Stimulated activated CD4-positive, alpha-beta T cell treated with anti-CD3 and anti-CD28 coated beads, Interleukin-4, amount 100 ng/mL, for 1 hour (primary cell): ENCODE measurements around the gene ITGA2.

Experiments
- DNase-seq: peaks from one replicate; pipeline ENCODE4 v3.0.0-alpha.2; 2020

The ITGA2 gene

DNA sequence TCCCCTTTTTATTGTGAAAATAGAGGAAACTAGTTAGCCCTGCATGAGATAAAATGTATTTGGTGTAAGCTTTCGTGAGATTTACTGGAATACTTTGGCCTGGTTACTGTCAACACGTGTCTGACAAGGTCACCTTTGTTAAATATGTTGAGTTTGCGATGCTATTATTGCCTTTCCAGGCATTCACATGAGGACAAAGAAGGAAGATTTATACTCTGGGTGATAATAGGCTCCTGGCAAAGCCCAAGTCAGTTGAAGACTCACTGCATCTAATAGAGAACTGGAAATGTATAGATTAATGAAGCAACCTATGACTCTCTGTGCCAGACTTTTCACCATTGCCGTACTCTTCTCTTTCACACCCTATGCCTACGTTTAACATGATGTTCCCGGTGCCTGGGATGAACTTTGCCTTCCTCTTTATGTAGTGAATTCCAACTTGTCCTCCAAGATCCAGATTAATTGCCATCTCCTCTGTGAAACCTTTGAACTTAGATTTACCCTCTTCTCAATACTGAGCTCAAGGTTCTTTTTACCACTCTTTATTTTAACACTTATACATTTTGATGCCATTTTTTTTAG is 33.9 kb downstream of the ITGA2 start:
- no peak for DNase-seq

DNA sequence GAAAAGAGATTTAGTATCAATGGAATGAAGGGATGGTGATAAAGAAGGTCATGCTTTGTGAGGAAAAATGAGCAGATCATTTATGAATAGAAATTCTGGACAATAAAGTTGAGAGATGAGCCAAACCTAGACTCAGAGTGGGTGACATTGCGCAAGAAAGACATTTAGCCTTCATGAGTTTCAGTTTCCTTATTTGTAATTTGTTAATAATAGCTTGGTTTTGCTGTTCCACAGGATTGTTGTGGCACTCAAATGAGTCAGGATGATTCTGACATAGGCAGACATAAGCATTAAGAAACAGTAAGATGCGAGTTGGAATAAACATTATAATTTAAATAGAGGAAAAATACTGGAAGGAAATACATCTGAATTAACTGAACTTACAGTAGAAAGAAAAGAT is 34.8 kb downstream of the ITGA2 start:
- DNase-seq: no peak

DNA sequence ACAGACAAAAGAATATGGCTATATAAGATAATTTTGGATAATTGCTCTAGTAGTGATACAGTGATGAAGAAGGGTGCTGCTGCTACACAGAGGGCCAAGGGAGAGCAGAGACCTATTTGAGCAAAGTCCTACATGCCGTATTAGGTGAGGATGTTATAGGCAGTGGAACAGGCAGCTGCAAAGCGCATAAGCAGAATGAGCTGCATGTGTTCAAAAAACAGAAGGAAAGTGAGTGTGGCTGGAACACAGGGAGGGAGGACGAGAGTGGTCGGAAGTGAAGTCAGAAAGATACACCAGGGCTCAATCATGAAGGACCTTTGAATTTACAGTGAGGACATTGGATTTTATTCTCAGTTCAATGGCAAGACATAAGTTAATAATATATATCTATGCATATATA is 35.4 kb downstream of the ITGA2 start:
- DNase-seq: no peak

DNA sequence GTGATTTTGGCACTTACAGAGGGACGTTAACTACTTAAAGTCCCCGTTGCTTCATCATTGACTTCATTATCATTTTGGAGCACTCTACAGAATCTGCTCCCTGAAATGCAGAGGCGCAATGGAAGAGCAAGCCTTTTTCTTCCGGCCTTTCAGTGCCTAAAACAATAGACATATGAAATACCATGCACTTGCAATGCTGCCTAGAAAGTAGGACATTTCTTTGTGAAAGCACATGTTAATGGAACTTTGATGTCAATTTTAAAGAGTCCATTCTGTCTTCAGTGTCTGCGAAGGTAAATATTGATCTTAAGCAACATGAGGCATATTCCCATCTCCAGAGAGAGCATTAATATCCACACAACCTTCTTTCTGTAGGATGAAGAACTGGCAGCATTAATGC is 36.3 kb downstream of the ITGA2 start:
- no peak for DNase-seq

DNA sequence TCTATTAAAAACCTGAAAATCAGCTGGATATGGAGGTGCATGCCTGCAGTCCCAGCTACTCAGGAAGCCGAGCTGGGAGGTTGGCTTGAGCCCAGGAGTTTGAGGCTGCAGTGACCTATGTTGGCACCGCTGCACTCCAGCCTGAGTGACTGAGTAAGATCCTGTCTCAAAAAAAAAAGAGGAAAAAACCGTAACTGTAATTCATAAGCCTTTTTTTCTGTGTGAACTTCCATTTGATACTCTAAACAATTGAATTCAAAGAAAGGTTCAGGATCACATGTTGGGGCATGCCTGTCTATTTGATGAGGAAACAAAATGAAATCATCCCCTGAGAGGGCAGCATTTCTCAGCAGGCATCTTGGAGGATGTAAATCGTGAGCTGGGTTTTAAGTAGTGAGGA is 38.8 kb downstream of the ITGA2 start:
- DNase-seq: no peak

DNA sequence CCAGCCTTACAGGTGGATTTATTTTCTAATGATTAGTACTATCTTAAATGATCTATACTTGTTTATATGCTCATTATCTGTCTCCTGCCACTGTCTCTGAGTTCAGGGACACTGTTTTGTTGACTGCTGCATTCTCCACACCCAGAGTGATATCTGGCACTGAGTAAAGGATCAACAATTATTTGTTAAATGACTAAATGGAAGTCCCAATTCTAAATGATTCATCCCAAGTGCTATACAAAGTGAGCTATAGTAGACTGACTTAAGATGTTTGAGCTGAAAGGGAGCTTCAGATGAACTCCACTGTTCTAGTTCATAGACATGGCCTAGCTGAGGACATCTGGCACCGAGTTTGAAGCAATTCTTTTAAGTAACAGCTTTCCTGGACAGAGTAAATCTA is 40.5 kb downstream of the ITGA2 start:
- DNase-seq: no peak

DNA sequence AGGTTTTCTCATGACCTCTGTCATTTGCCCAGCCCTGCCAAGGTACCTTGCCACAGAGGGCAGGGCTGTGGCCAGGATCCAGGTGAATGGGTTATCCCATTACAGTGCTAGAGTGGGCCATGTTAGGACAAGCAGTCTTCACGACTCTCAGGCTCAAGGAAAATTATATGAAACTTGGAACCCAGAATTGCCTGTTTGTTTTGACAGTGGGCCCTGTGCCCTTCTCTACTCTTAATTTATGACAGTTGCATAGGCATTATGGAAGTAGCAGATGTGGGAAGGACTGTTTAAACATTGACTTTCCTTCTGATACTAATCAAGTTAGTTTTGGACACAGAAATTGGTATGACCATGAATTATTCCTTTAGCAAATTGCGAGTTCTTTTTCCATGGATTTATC is 41.7 kb downstream of the ITGA2 start:
- DNase-seq: no peak

DNA sequence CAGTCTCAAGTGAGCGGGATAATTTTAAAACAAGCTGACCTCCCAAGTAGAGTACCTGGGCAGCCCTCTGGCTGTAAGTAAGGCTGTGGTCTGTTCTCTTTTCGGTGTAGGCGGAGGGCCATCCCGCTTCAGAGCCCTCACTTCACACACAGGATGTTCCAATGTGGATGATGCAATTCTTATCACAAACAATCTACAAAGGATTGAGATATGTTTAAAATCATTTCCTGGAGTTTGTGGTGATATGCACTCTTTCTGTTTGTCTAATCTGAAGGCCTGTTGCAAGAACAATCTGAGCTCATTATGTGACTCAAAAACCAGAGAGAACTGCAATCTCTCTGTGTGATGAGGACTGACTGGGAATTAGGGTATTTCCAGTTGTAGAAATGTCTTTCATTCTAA is 42.5 kb downstream of the ITGA2 start:
- DNase-seq: peak; percentile 9

DNA sequence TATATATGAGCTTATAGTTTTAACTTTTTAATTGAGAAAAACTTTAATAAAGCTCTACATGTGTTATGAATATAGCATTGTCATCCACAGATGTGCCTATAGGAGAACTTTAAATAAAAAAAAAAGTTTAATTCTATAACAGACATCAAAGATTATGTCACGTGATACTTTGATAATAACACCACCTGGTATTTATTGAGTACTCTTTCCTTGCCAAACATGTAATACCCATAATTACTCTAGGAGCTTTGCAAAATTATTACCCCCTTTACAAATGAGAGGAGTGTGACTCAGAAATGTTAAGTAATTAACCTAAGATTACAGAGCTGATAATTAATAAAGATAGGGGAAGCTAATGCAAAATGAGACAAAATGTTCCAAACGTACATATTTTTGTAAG is 43.0 kb downstream of the ITGA2 start:
- DNase-seq: no peak

DNA sequence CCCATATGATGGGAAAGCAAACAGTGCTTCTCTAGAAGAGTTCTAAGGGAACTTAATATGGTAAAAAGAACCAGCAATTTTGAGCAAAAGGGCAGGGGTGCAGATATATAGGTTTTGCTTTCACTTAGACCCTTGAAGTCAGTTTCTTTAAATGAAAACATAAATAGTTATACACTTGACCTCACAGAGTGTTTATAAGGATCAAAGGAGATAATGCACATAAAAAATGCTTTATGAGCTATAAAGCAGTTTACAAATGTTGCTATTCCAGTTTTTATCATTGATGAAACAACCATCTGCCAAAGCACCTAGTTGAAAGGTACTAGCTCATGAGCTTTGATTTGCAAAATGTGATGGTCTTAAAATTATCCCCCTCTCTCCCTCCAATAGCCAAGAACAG is 45.7 kb downstream of the ITGA2 start:
- DNase-seq: no peak

DNA sequence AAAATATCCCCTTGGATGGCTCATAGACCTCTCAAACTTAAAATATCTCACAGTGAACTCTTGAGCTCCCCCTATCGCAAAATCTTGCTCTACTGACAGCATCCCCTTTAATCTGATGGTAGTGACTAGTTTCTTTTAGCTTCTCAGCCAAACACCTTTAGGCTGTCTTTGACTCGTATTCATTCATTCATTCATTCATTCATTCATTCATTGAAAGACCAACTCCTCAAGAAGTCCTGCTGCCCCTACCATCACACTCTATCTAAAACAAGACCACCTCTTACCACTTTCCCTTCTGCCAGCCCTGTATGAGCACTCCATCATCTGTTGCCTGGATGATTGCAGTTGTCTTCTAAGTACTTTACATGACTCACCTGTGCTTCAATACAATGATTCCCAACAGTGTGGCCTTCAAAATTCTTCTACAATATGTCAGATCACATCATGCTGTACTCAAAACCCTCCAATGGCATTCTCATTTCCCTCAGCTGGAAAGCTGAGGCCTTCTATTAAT is 46.8 kb downstream of the ITGA2 start:
- DNase-seq: no peak

DNA sequence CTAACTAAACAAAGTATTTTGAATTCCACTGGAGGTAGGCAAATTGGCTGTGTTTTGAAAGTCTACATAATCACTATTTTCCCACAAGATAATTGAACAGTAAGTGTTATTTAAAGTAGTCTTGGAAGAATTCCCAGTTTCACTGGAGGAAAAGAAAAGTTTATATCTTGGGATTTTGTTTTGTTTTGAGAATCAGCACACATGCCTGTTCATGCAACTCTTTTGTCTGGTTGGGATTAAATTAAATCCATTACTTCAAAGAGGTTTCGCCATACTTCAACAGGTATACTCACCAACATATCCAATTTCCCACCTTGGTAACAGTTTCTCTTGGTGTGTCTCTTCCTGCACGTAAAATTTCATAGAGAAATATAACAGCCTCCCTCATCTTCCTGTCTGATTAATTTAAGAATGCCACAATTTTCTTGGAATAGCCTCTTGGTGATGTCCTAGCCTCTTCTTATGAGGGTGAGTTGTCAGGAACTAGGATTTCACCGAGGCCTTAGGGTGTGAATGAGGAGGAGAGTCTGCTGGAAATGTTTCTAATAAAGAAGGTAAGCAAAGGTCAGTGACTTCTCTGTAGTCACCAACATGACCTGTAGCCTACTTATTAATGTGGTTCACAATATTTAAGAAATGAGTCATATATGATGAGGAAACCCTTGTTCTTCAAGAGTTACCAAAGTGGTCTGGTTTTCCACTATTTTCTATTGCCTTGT is 48.1 kb downstream of the ITGA2 start:
- DNase-seq: no peak

DNA sequence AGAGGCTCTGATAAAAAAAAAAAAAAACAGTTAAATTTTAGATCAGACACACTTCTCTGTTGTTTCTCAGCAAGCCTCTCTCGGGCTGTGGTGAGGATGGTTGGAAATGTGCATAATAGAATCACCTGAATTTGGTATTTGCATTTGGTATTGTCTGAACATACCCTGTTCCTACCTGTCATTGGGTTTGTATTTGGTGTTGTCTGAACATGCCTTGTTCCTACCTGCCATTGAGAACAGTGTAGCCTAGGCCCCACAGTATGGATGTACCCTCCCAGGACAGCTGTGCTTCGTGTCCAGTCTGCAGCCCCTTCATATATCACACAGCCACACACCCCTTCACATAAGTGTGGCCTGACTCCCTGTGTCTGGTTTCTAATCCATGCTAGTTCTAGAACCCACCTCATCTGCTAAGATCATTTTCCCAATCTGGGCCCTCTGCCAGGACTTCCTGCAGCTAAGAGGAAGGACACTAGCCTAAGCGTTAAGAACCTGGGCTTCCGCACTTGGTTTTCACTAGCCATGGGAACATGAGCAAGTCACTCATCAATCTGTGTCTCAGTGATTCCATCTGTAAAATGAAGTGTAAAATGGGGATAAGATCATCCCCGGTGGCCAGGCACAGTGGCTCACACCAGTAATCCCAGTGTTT is 49.2 kb downstream of the ITGA2 start:
- no peak for DNase-seq

DNA sequence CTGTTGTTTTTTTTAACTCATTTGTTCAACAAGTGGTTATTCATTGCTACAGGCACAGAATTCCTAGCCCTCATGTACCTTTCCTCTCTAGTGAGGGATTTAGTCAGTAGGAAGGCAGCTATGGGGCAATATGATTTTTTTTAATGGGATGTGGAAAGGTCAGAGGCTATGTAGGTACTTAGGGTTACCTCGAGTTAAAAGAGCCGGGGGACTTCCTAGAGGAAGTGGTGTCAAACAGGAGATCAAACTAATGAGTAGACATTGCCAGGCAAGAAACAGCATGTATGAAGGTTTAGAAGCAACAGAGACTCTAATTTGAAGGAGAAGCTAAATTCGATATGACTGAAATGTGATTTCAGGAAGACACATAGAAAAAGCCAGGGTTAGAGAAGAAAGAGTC is 50.7 kb downstream of the ITGA2 start:
- DNase-seq: no peak

DNA sequence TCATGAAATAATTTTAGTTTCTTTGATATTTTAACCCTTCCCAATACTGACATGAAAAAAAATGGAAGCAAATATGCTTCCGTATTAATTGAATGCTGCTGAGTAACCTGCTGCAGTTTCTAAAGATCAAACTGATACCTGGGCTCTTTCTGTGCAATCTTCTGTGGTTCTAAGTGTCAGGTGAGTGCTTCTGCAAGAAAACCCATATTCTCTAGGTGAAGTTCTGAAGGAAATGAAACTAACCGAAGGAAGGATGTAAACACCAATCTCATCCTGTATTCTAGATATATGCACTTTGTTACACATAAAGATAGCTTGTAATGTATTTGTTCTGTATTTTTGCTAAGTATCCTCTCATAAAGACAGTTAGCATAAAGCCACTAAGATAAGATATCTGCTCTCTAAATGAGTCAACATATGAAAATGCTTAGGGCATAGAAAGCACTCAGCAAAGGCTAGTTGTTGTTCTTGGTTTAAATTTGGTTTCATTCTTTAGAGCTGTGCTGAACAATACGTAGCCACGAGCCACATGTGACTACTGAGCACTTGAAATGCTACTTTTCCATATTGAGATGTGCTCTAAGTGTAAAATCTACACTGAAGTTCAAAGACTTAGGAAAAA is 52.0 kb downstream of the ITGA2 start:
- no peak for DNase-seq

DNA sequence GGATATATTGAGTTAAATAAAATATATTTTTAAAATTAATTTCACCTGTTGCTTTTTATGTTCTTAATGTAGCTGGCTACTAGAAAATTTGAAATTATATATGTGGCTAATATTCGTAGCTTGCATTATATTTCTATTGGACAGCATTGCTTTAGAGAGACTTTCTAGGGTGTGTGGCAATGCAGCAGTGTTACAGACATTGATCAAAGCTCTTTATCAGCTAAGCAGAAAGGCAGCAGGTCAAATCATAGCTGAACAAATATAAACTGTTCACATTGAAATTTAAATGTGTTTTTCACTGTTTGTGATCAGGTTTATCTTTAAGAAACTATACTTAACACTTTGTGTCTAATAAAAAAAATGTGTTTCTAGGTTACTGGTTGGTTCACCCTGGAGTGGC is 52.6 kb downstream of the ITGA2 start:
- no peak for DNase-seq

DNA sequence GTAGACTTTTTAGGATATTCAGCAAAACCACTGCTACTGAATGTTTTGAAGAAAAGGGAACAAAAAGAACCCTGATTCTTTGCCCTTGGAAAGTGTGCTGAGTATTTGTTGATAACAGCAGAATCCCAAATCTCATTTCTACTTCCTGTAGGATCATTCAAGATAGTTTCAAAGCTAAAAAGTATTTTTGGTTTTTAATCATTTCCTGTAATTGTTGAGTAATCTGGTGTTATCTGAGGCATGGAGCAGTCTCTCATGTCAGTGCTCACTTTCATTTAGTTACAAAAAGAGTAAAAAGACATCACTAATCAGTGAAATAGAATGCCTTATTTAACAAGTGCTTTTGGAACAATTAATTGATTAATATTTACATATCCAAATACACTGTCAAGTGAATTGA is 56.1 kb downstream of the ITGA2 start:
- no peak for DNase-seq

DNA sequence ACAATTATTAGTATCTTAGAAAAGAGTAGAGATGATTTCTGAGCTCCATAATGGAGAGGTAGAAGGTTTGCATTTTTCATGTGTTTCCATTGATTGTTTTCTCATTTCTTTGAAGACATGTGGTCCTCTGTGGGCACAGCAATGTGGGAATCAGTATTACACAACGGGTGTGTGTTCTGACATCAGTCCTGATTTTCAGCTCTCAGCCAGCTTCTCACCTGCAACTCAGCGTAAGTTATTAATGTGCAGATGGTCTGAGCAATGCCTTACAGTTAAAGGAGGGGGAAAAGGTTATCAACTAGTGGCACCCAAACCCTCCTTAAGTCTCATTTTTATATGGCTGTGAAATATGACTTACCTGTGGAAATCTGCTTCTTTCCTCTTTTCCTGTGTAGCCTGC is 59.1 kb downstream of the ITGA2 start:
- no peak for DNase-seq

DNA sequence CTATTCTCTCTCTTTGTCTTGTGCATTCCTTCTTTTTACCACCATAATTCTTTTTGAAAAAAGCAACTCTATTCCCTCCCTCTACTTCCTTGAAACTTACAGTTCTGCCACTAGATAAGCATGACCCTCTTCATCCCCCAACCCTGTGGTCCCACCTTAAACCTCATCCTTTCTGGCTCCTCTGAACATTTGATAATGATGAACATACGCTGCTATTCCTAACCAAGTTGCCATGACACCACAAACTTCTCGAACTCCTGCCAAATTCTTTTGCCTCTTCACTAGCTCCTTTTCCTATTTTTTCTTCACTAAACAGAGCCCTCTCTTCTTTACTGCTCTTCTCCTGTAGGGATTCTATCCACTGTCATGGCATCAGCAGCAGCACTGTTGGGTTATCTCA is 63.3 kb downstream of the ITGA2 start:
- no peak for DNase-seq

DNA sequence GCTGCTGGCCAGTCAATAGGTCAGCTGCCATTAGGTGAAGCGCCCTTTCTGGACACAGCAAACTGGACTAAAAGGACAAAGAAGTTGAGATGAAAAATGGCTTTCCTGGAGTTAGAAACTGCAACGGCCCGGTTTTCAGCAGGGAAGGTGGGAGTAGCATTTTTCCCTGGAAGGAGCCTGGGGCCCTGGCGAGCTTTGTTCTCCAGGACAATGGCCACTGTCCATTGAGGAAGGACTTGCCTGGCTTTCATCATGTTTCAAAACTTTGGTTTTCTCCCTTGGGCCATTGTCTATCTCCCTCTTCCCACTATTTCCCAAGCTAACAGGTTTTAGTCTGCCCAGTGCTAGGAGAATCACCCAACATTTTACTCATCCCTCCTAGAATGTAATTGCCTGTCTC is 64.2 kb downstream of the ITGA2 start:
- DNase-seq: no peak

DNA sequence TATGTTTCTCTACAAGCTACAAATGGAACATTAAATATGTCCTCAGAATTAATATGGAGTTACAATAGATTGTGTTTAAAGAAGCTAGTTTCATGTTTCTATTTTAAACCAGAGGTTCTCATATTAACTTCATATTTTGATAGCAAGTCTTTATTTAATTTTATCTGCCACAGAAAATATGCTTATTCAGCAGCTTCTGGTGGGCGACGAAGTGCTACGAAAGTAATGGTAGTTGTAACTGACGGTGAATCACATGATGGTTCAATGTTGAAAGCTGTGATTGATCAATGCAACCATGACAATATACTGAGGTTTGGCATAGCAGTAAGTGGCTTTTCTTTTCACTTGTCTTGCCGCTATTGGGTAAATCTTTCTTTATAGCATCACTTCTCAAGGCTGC is 66.2 kb downstream of the ITGA2 start:
- no peak for DNase-seq

DNA sequence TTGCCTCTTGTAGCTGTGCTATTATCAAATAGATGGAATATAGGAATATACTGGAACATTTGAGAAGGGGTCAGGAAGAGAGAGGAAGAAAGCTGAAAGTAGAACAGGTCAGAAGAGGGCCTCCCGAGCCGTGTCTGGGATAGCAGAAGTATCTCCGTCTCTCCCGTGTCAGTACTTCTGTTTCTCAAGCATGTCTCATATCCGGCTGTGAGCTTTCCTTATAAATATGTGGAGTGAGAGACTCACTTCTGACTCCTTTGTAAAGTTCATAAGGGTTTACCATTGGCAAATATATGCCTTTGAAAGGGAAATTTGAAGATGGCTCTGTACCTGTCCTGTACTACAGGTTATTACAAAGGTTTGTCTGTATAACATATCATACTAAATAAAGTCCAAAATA is 70.1 kb downstream of the ITGA2 start:
- DNase-seq: no peak

DNA sequence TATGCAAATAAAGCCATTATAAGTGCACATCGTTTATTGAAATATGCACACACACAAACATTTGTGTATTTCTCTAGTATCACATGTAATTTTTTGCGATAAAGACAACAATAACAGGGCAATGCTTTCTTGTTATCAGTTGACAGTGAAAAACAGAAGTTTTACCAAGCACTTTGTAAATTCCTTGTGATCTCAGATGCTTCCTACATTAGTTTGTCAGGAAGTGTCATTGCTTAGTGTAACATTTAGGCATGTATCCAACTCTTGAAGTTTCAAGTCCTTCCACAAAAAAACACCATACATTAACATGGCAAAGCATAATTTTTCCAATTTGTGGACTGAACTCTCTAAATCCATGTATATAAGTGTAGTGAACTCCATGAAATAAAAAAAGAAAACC is 74.0 kb downstream of the ITGA2 start:
- no peak for DNase-seq

DNA sequence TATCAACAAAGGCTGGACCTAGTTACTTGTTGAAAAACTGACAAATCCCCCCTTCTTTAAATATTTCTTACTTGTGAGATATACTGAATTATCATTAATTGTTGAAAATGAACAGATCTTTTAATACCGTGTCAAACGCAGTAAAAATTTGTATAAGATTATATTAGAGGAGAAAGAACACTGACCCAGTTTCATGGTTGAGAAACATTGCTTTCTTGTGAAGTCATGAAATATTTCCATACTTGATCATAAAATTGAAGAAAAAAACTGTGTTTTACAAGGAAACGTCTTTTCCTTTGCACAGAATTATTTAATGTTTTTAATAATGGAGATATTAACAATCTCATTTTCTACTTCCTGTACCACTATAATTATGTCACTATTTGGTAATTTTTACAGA is 74.6 kb downstream of the ITGA2 start:
- no peak for DNase-seq
